ENCODE results near the gene DLG2.

DNA sequence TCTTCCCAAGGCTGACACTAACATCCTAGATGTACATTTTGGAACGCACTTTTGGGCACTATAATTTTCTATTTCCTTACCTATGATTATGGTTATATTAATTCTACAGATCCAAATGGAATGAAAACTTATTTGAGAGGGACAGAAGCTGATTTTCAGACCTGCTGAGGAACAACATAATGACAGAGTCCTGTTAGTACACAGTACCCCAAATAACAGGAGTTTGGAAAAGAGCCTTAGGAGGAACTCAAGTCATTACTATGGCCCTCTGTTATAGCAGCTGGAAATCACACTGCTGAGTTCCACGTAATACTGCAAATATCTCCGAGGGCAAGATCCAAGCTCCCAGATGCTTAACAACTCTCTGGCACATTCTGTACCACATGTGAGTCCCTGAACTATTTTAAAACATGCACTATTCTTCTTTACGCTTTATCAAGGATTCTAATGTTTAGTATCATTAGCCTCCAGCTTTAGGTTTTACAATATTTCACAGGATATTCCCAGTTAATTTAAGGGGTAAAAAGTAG is 1313.2 kb downstream of the DLG2 start:
- no peak for TF ChIP-seq POLR2A (IDR thresholded peaks at IDR 0.05; ENCODE audit: low read depth)
- TF ChIP-seq, protein P1, sequence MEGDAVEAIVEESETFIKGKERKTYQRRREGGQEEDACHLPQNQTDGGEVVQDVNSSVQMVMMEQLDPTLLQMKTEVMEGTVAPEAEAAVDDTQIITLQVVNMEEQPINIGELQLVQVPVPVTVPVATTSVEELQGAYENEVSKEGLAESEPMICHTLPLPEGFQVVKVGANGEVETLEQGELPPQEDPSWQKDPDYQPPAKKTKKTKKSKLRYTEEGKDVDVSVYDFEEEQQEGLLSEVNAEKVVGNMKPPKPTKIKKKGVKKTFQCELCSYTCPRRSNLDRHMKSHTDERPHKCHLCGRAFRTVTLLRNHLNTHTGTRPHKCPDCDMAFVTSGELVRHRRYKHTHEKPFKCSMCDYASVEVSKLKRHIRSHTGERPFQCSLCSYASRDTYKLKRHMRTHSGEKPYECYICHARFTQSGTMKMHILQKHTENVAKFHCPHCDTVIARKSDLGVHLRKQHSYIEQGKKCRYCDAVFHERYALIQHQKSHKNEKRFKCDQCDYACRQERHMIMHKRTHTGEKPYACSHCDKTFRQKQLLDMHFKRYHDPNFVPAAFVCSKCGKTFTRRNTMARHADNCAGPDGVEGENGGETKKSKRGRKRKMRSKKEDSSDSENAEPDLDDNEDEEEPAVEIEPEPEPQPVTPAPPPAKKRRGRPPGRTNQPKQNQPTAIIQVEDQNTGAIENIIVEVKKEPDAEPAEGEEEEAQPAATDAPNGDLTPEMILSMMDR (IDR thresholded peaks at IDR 0.05): no peak
